Neural progenitor cell (in vitro differentiated cells): Measurements from ENCODE around the gene NARS2. TPM values are rescaled to one million over a fixed set of nuclear protein-coding genes. Genes with fewer than 3 reads are reported as not detected.

ENCODE experiments used
- DNase-seq: peaks from one replicate; pipeline ENCODE4 v3.0.0-alpha.2; 2016; ENCODE audit warnings: low spot score
- H2AFZ ChIP-seq: fragments of 200-600 bp; sonication (generic); replicated peaks from 2 replicates; pipeline ENCODE4 v1.6.1; 2016; ENCODE audit warnings: antibody characterized with exemption
- H3F3A ChIP-seq: fragments of 200-600 bp; sonication (generic); 2 replicates; pipeline ENCODE4 v1.6.1; 2016; ENCODE audit warnings: antibody characterized with exemption, low read depth
- H3K27ac ChIP-seq: fragments of 200-600 bp; sonication (generic); 2 replicates; pipeline ENCODE4 v1.5.1; 2016; ENCODE audit warnings: mild to moderate bottlenecking
- H3K27me3 ChIP-seq: fragments of 200-600 bp; sonication (generic); 2 replicates; pipeline ENCODE4 v1.6.1; 2016; ENCODE audit warnings: mild to moderate bottlenecking, moderate library complexity
- H3K36me3 ChIP-seq: fragments of 200-600 bp; sonication (generic); 2 replicates; pipeline ENCODE4 v1.5.1; 2016
- H3K4me1 ChIP-seq: fragments of 200-600 bp; sonication (generic); 2 replicates; pipeline ENCODE4 v1.6.1; 2016; ENCODE audit warnings: mixed run types
- H3K4me2 ChIP-seq: fragments of 200-600 bp; sonication (generic); 2 replicates; pipeline ENCODE4 v1.6.1; 2016
- H3K4me3 ChIP-seq: fragments of 200-600 bp; sonication (generic); 2 replicates; pipeline ENCODE4 v1.5.1; 2016
- H3K79me2 ChIP-seq: fragments of 200-600 bp; sonication (generic); 2 replicates; pipeline ENCODE4 v1.6.1; 2016; ENCODE audit warnings: low read depth
- H3K9ac ChIP-seq: fragments of 200-600 bp; sonication (generic); 2 replicates; pipeline ENCODE4 v1.6.1; 2016
- H3K9me3 ChIP-seq: fragments of 200-600 bp; sonication (generic); 2 replicates; pipeline ENCODE4 v1.5.1; 2016; ENCODE audit warnings: low read depth
- H4K20me1 ChIP-seq: fragments of 200-600 bp; sonication (generic); 2 replicates; pipeline ENCODE4 v1.6.1; 2016; ENCODE audit warnings: low read depth
- H3K27ac Mint-ChIP-seq: 3 replicates; pipeline ENCODE4 v1.8.0; 2021; ENCODE audit warnings: mixed read lengths
- H3K27me3 Mint-ChIP-seq: 2 replicates; pipeline ENCODE4 v1.8.0; 2022; ENCODE audit warnings: low read depth, mild to moderate bottlenecking, inconsistent platforms, moderate library complexity, mixed read lengths; ENCODE audit not compliant: insufficient read depth
- H3K36me3 Mint-ChIP-seq: 3 replicates; pipeline ENCODE4 v1.8.0; 2021; ENCODE audit warnings: mixed read lengths
- H3K4me1 Mint-ChIP-seq: 3 replicates; pipeline ENCODE4 v1.8.0; 2021; ENCODE audit warnings: mixed read lengths
- H3K4me3 Mint-ChIP-seq: 3 replicates; pipeline ENCODE4 v1.8.0; 2021; ENCODE audit warnings: mild to moderate bottlenecking, moderate library complexity, mixed read lengths
- H3K9me3 Mint-ChIP-seq: 3 replicates; pipeline ENCODE4 v1.8.0; 2020; ENCODE audit warnings: mixed read lengths
- EZH2 ChIP-seq: fragments of 200-600 bp; sonication (generic); IDR thresholded peaks from 2 replicates; pipeline ENCODE4 v1.6.1; 2017; ENCODE audit warnings: antibody characterized with exemption, mild to moderate bottlenecking, moderate library complexity
- EZH2phosphoT487 ChIP-seq: fragments of 200-600 bp; sonication (generic); IDR thresholded peaks from 2 replicates; pipeline ENCODE4 v1.6.1; 2017; ENCODE audit warnings: antibody characterized with exemption
- total RNA-seq: library from RNA; depleted of rRNA; stranded (reverse); fragments of >200 nt; gene quantifications from 2 replicates; pipeline ENCODE4 v1.2.3, GENCODE V29; 2015; ENCODE audit warnings: low replicate concordance
- TF ChIP-seq, protein P1 (sequence below): fragments of 200-600 bp; sonication (generic); IDR thresholded peaks from 2 replicates; pipeline ENCODE4 v1.5.1; 2017; ENCODE audit warnings: antibody characterized with exemption, mild to moderate bottlenecking

NARS2 gene
- total RNA-seq, 1 donor from 2014 or later: 53.0 TPM

- Histone ChIP-seq H3F3A (no peaks in the 10 kb centered on the region), H3K9me3 (no peaks in the 10 kb centered on the region), H3K4me3 (no peak overlapping the region), H3K79me2 (no peaks in the 10 kb centered on the region), H3K27me3 (no peaks in the 10 kb centered on the region), H3K9ac (no peak overlapping the region), H3K27ac (no peak overlapping the region), H3K36me3 (no peaks in the 10 kb centered on the region), H3K4me1 (no peaks in the 10 kb centered on the region), H4K20me1 (no peaks in the 10 kb centered on the region), H3K4me2 (no peak overlapping the region), H2AFZ (no peak overlapping the region)
- H3K9me3 Mint-ChIP-seq: no peaks in the 10 kb centered on the region
- no peak overlapping the region for H3K4me3 Mint-ChIP-seq
- no peak overlapping the region for H3K27ac Mint-ChIP-seq
- H3K36me3 Mint-ChIP-seq: no peaks in the 10 kb centered on the region
- H3K27me3 Mint-ChIP-seq: no peaks in the 10 kb centered on the region
- no peak for DNase-seq
- no peak for TF ChIP-seq EZH2
- TF ChIP-seq, protein P1, sequence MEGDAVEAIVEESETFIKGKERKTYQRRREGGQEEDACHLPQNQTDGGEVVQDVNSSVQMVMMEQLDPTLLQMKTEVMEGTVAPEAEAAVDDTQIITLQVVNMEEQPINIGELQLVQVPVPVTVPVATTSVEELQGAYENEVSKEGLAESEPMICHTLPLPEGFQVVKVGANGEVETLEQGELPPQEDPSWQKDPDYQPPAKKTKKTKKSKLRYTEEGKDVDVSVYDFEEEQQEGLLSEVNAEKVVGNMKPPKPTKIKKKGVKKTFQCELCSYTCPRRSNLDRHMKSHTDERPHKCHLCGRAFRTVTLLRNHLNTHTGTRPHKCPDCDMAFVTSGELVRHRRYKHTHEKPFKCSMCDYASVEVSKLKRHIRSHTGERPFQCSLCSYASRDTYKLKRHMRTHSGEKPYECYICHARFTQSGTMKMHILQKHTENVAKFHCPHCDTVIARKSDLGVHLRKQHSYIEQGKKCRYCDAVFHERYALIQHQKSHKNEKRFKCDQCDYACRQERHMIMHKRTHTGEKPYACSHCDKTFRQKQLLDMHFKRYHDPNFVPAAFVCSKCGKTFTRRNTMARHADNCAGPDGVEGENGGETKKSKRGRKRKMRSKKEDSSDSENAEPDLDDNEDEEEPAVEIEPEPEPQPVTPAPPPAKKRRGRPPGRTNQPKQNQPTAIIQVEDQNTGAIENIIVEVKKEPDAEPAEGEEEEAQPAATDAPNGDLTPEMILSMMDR: no peak
- TF ChIP-seq EZH2phosphoT487: no peak
- H3K4me1 Mint-ChIP-seq: no peaks in the 10 kb centered on the region
These were observed 33.0 kb upstream of the NARS2 start for GRCh38 chr11:78607696-78608095.

DNA sequence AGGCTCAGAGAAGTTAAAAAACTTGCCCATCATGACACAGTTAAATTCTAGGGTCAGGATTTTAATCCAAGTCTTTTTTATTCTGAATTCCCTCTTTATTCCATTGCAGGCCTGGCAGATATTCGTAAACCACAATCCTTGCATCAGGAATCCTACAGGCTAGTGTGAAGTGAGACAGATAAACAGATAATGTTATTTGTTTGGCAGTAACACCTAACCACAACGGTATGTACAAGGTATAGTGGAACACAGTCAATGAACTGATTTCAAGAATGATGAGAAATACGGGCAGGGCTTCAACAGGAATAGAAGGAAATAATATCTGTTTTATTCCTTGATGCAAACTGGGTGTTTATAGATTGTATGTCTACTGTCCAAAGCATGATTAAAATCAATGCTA, 32.0 kb upstream of the NARS2 start:
- TF ChIP-seq EZH2: no peak
- TF ChIP-seq EZH2phosphoT487: no peak
- TF ChIP-seq, protein P1: no peak
- Histone ChIP-seq H3K4me1 (no peaks in the 10 kb centered on the region), H3K27me3 (no peaks in the 10 kb centered on the region), H3K9me3 (no peaks in the 10 kb centered on the region), H3K9ac (no peak overlapping the region), H3K27ac (no peak overlapping the region), H3K4me3 (no peak overlapping the region), H2AFZ (no peak overlapping the region), H3K4me2 (no peak overlapping the region), H4K20me1 (no peaks in the 10 kb centered on the region), H3F3A (no peaks in the 10 kb centered on the region), H3K36me3 (no peaks in the 10 kb centered on the region), H3K79me2 (no peaks in the 10 kb centered on the region)
- Mint-ChIP-seq H3K9me3 (no peaks in the 10 kb centered on the region), H3K36me3 (no peaks in the 10 kb centered on the region), H3K4me3 (no peak overlapping the region), H3K27ac (no peak overlapping the region), H3K27me3 (peaks cover 3% of the 10 kb centered on the region), H3K4me1 (no peaks in the 10 kb centered on the region)
- DNase-seq: no peak

- H3K27ac ChIP-seq: no peak overlapping the region
These were observed 30.6 kb upstream of the NARS2 start for GRCh38 chr11:78605296-78605695.

More at GRCh38 chr11:78605296-78605695, 30.6 kb upstream of the NARS2 start:
- Histone ChIP-seq H3K9me3 (no peaks in the 10 kb centered on the region), H3K36me3 (no peaks in the 10 kb centered on the region), H3K9ac (no peak overlapping the region), H3K27me3 (no peaks in the 10 kb centered on the region), H3F3A (no peaks in the 10 kb centered on the region), H3K4me2 (no peak overlapping the region), H4K20me1 (no peaks in the 10 kb centered on the region), H3K4me3 (no peak overlapping the region), H3K79me2 (no peaks in the 10 kb centered on the region), H3K4me1 (no peaks in the 10 kb centered on the region), H2AFZ (no peak overlapping the region)
- no peak overlapping the region for H3K4me3 Mint-ChIP-seq
- no peaks in the 10 kb centered on the region for H3K9me3 Mint-ChIP-seq
- no peak for DNase-seq
- H3K27ac Mint-ChIP-seq: no peak overlapping the region
- H3K36me3 Mint-ChIP-seq: no peaks in the 10 kb centered on the region
- H3K4me1 Mint-ChIP-seq: no peaks in the 10 kb centered on the region
- H3K27me3 Mint-ChIP-seq: peaks cover 3% of the 10 kb centered on the region
- TF ChIP-seq, protein P1: no peak
- TF ChIP-seq EZH2: no peak
